H9 (cell line): ENCODE results near the gene EPB41L2. TPM values are rescaled to one million over a fixed set of nuclear protein-coding genes. Genes with fewer than 3 reads are reported as not detected.

ENCODE experiments used
- DNase-seq: peaks from one replicate; pipeline ENCODE4 v3.0.0-alpha.2; 2017
- H2AFZ ChIP-seq: one replicate; pipeline ENCODE4 v1.6.1; 2013; ENCODE audit warnings: mild to moderate bottlenecking, low read length, control low read depth, moderate library complexity
- H2AK5ac ChIP-seq: 2 replicates; pipeline ENCODE4 v1.6.1; 2013; ENCODE audit warnings: low read length, control low read depth, mixed read lengths; ENCODE audit not compliant: insufficient read length
- H2BK120ac ChIP-seq: one replicate; pipeline ENCODE4 v1.6.1; 2013; ENCODE audit warnings: low read depth, mild to moderate bottlenecking, low read length, control low read depth, inconsistent platforms; ENCODE audit not compliant: poor library complexity, severe bottlenecking
- H2BK12ac ChIP-seq: 2 replicates; pipeline ENCODE4 v1.6.1; 2013; ENCODE audit warnings: low read length, control low read depth, mixed read lengths, low read depth; ENCODE audit not compliant: insufficient read length
- H2BK15ac ChIP-seq: 2 replicates; pipeline ENCODE4 v1.6.1; 2013; ENCODE audit warnings: low read depth, low read length, control low read depth
- H2BK20ac ChIP-seq: one replicate; pipeline ENCODE4 v1.6.1; 2013; ENCODE audit warnings: low read depth, mild to moderate bottlenecking, low read length, control low read depth, inconsistent platforms; ENCODE audit not compliant: poor library complexity, severe bottlenecking
- H2BK5ac ChIP-seq: 2 replicates; pipeline ENCODE4 v1.6.1; 2013; ENCODE audit warnings: low read length, control low read depth, mixed read lengths; ENCODE audit not compliant: insufficient read length
- H3K14ac ChIP-seq: 2 replicates; pipeline ENCODE4 v1.6.1; 2013; ENCODE audit warnings: low read length, control low read depth; ENCODE audit not compliant: insufficient read depth
- H3K18ac ChIP-seq: 2 replicates; pipeline ENCODE4 v1.6.1; 2013; ENCODE audit warnings: low read depth, mild to moderate bottlenecking, mixed read lengths, low read length, control low read depth; ENCODE audit not compliant: insufficient read length
- H3K23ac ChIP-seq: 2 replicates; pipeline ENCODE4 v1.6.1; 2013; ENCODE audit warnings: low read length, control low read depth, mixed read lengths, low read depth; ENCODE audit not compliant: insufficient read length
- H3K23me2 ChIP-seq: 2 replicates; pipeline ENCODE4 v1.6.1; 2013; ENCODE audit warnings: low read depth, mild to moderate bottlenecking, mixed read lengths, low read length, control low read depth; ENCODE audit not compliant: insufficient read length, poor library complexity, severe bottlenecking
- H3K27ac ChIP-seq: 2 replicates; pipeline ENCODE4 v1.5.1; 2013; ENCODE audit warnings: low read length, control low read depth, mixed read lengths, low read depth; ENCODE audit not compliant: insufficient read length
- H3K27me3 ChIP-seq: 2 replicates; pipeline ENCODE4 v1.6.1; 2013; ENCODE audit warnings: low read length, control low read depth, inconsistent platforms; ENCODE audit not compliant: insufficient read depth
- H3K4ac ChIP-seq: 2 replicates; pipeline ENCODE4 v1.6.1; 2013; ENCODE audit warnings: low read depth, mild to moderate bottlenecking, control low read depth, inconsistent platforms, low read length, moderate library complexity
- H3K4me1 ChIP-seq: 2 replicates; pipeline ENCODE4 v1.6.1; 2013; ENCODE audit warnings: low read length, control low read depth, inconsistent platforms; ENCODE audit not compliant: insufficient read depth
- H3K4me2 ChIP-seq: 2 replicates; pipeline ENCODE4 v1.6.1; 2013; ENCODE audit warnings: low read length, control low read depth, mixed read lengths; ENCODE audit not compliant: insufficient read length, insufficient read depth
- H3K56ac ChIP-seq: 2 replicates; pipeline ENCODE4 v1.6.1; 2013; ENCODE audit warnings: low read depth, mild to moderate bottlenecking, mixed read lengths, low read length, control low read depth; ENCODE audit not compliant: insufficient read length
- H3K79me1 ChIP-seq: 2 replicates; pipeline ENCODE4 v1.6.1; 2013; ENCODE audit warnings: low read depth, mild to moderate bottlenecking, moderate library complexity, low read length, control low read depth, inconsistent platforms; ENCODE audit not compliant: insufficient read depth, poor library complexity, severe bottlenecking
- H3K79me2 ChIP-seq: 2 replicates; pipeline ENCODE4 v1.6.1; 2013; ENCODE audit warnings: low read length, control low read depth, inconsistent platforms; ENCODE audit not compliant: insufficient read depth
- H3K9ac ChIP-seq: 2 replicates; pipeline ENCODE4 v1.6.1; 2013; ENCODE audit warnings: low read length, control low read depth, mixed read lengths; ENCODE audit not compliant: insufficient read length; ENCODE audit errors: extremely low read depth
- H3K9me3 ChIP-seq: one replicate; pipeline ENCODE4 v1.6.1; 2013; ENCODE audit warnings: low read depth, low read length, inconsistent platforms; ENCODE audit not compliant: control insufficient read depth
- H3T11ph ChIP-seq: one replicate; pipeline ENCODE4 v1.6.1; 2013; ENCODE audit warnings: mild to moderate bottlenecking, low read length, control low read depth, inconsistent platforms
- H4K20me1 ChIP-seq: one replicate; pipeline ENCODE4 v1.6.1; 2013; ENCODE audit not compliant: control insufficient read depth, insufficient read length, insufficient read depth
- H4K5ac ChIP-seq: 2 replicates; pipeline ENCODE4 v1.6.1; 2013; ENCODE audit warnings: low read depth, mild to moderate bottlenecking, mixed read lengths, low read length, control low read depth; ENCODE audit not compliant: insufficient read length
- H4K8ac ChIP-seq: replicated peaks from 2 replicates; pipeline ENCODE4 v1.6.1; 2013; ENCODE audit warnings: low read length, control low read depth, mixed read lengths, low read depth; ENCODE audit not compliant: insufficient read length
- H4K91ac ChIP-seq: 2 replicates; pipeline ENCODE4 v1.6.1; 2013; ENCODE audit warnings: low read depth, mild to moderate bottlenecking, moderate library complexity, mixed read lengths, low read length, control low read depth; ENCODE audit not compliant: insufficient read length
- H3K27ac Mint-ChIP-seq, 3 experiments: 2 replicates in 2 of 3; 3 replicates in 1 of 3; pipeline ENCODE4 v1.8.0; 2020 to 2021; ENCODE audit warnings: mixed read lengths in 3 of 3, mild to moderate bottlenecking in 1 of 3, moderate library complexity in 1 of 3
- H3K27me3 Mint-ChIP-seq: 2 replicates; pipeline ENCODE4 v1.8.0; 2021; ENCODE audit warnings: low read depth, mild to moderate bottlenecking, moderate library complexity, mixed read lengths
- H3K36me3 Mint-ChIP-seq, 3 experiments: 2 replicates in 2 of 3; 3 replicates in 1 of 3; pipeline ENCODE4 v1.8.0; 2020 to 2021; ENCODE audit warnings: low read depth in 3 of 3, mixed read lengths in 3 of 3; ENCODE audit not compliant: insufficient read depth in 1 of 3
- H3K4me1 Mint-ChIP-seq, 2 experiments: 2 replicates each; pipeline ENCODE4 v1.8.0; 2020; ENCODE audit warnings: mixed read lengths in 2 of 2
- H3K4me3 Mint-ChIP-seq, 2 experiments: 2 replicates in 1 of 2; 3 replicates in 1 of 2; pipeline ENCODE4 v1.8.0; 2020 to 2021; ENCODE audit warnings: mild to moderate bottlenecking in 2 of 2, mixed read lengths in 2 of 2, moderate library complexity in 1 of 2
- H3K9me3 Mint-ChIP-seq, 2 experiments: 2 replicates in 1 of 2; 3 replicates in 1 of 2; pipeline ENCODE4 v1.8.0; 2020; ENCODE audit warnings: mild to moderate bottlenecking in 2 of 2, mixed read lengths in 2 of 2, moderate library complexity in 1 of 2
- CTCF ChIP-seq: fragments of 200-600 bp; sonication (generic); conservative IDR thresholded peaks from 3 replicates; pipeline ENCODE4 v1.8.0; 2021; ENCODE audit warnings: antibody characterized with exemption, mild to moderate bottlenecking
- WGBS: extraction: QIAGEN DNeasy Blood & Tissue Kit; methylation state at CpG from one replicate; pipeline ENCODE4 v1.1.7; 2013; ENCODE audit warnings: missing lambda C conversion rate, low lambda C conversion rate, mixed read lengths; ENCODE audit not compliant: insufficient read length; ENCODE audit errors: extremely low coverage; 5-methylcytosine and 5-hydroxymethylcytosine counted together
- total RNA-seq: library from RNA; stranded (reverse); gene quantifications from 2 replicates; pipeline ENCODE4 v1.2.1, GENCODE V29; 2021

EPB41L2 gene
- total RNA-seq, 1 experiment from 2014 or later: 90.2 TPM

- WGBS: no CpG with 5 or more reads among the region's 8 CpGs
- H2AFZ ChIP-seq: no peak overlapping the region
- H3K4me1 ChIP-seq: peaks cover 21% of the 10 kb centered on the region
- no peaks in the 10 kb centered on the region for H3K27me3 ChIP-seq
- no peak overlapping the region for H4K8ac ChIP-seq
- no peak overlapping the region for H2BK120ac ChIP-seq
- H3K4ac ChIP-seq: no peak overlapping the region
- Mint-ChIP-seq H3K36me3 (no peaks in the 10 kb centered on the region; a peak in 1 of 7 replicates), H3K9me3 (no peaks in the 10 kb centered on the region), H3K4me1 (peaks cover 40 to 42% of the 10 kb centered on the region in 2 experiments), H3K27ac (peak overlapping the region in 2 of 3 experiments; percentile 0 to 3; a peak in 2 of 7 replicates), H3K4me3 (no peak overlapping the region), H3K27me3 (no peaks in the 10 kb centered on the region)
- H3K56ac ChIP-seq: no peak overlapping the region
- H2BK15ac ChIP-seq: no peak overlapping the region
- no peak overlapping the region for H3T11ph ChIP-seq
- no peak overlapping the region for H4K5ac ChIP-seq
- no peak overlapping the region for H3K9ac ChIP-seq
- no peak overlapping the region for H2BK5ac ChIP-seq
- H3K18ac ChIP-seq: no peak overlapping the region
- no peak overlapping the region for H4K91ac ChIP-seq
- H2BK20ac ChIP-seq: no peak overlapping the region
- H3K23ac ChIP-seq: no peak overlapping the region
- no peaks in the 10 kb centered on the region for H4K20me1 ChIP-seq
- no peak overlapping the region for H2BK12ac ChIP-seq
- H3K27ac ChIP-seq: no peak overlapping the region
- TF ChIP-seq CTCF: no peak
- no peaks in the 10 kb centered on the region for H3K9me3 ChIP-seq
- H3K14ac ChIP-seq: no peak overlapping the region
- H2AK5ac ChIP-seq: no peak overlapping the region
- no peaks in the 10 kb centered on the region for H3K79me1 ChIP-seq
- no peak overlapping the region for H3K4me2 ChIP-seq
- H3K23me2 ChIP-seq: no peaks in the 10 kb centered on the region
- no peak for DNase-seq
- H3K79me2 ChIP-seq: peaks cover 2% of the 10 kb centered on the region; the same call in 1 of the 2 replicates
Measured at GRCh38 chr6:130969791-130970491, 93.1 kb downstream of the EPB41L2 start.
